Limb (tissue), 2 donors: ENCODE measurements around the gene TPI1.

Source experiments
- DNase-seq, 2 donors: peaks; one replicate each; pipeline ENCODE4 v3.0.0-alpha.2; 2016; ENCODE audit errors: extremely low spot score in 2 of 2

TPI1 gene

GRCh38 chr12:6916426-6917200, 49.3 kb downstream of the TPI1 start:
- no peak for DNase-seq

GRCh38 chr12:6917491-6918231, 50.3 kb downstream of the TPI1 start:
- DNase-seq = no peak

- DNase-seq = no peak
Observed at GRCh38 chr12:6919588-6919987, 52.3 kb downstream of the TPI1 start.
